ENCODE measurements around the gene VPS54. TPM values are rescaled to one million over a fixed set of nuclear protein-coding genes. Genes with fewer than 3 reads are reported as not detected.

The VPS54 gene, protein sequence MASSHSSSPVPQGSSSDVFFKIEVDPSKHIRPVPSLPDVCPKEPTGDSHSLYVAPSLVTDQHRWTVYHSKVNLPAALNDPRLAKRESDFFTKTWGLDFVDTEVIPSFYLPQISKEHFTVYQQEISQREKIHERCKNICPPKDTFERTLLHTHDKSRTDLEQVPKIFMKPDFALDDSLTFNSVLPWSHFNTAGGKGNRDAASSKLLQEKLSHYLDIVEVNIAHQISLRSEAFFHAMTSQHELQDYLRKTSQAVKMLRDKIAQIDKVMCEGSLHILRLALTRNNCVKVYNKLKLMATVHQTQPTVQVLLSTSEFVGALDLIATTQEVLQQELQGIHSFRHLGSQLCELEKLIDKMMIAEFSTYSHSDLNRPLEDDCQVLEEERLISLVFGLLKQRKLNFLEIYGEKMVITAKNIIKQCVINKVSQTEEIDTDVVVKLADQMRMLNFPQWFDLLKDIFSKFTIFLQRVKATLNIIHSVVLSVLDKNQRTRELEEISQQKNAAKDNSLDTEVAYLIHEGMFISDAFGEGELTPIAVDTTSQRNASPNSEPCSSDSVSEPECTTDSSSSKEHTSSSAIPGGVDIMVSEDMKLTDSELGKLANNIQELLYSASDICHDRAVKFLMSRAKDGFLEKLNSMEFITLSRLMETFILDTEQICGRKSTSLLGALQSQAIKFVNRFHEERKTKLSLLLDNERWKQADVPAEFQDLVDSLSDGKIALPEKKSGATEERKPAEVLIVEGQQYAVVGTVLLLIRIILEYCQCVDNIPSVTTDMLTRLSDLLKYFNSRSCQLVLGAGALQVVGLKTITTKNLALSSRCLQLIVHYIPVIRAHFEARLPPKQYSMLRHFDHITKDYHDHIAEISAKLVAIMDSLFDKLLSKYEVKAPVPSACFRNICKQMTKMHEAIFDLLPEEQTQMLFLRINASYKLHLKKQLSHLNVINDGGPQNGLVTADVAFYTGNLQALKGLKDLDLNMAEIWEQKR
- 28.2 and 29.7 TPM in 2 replicates for total RNA-seq
- long read RNA-seq, partial matches to known transcripts: 7 of 11 reads
- long read RNA-seq, other reads (novel, unspliced or antisense): 4 of 11 reads

DNA sequence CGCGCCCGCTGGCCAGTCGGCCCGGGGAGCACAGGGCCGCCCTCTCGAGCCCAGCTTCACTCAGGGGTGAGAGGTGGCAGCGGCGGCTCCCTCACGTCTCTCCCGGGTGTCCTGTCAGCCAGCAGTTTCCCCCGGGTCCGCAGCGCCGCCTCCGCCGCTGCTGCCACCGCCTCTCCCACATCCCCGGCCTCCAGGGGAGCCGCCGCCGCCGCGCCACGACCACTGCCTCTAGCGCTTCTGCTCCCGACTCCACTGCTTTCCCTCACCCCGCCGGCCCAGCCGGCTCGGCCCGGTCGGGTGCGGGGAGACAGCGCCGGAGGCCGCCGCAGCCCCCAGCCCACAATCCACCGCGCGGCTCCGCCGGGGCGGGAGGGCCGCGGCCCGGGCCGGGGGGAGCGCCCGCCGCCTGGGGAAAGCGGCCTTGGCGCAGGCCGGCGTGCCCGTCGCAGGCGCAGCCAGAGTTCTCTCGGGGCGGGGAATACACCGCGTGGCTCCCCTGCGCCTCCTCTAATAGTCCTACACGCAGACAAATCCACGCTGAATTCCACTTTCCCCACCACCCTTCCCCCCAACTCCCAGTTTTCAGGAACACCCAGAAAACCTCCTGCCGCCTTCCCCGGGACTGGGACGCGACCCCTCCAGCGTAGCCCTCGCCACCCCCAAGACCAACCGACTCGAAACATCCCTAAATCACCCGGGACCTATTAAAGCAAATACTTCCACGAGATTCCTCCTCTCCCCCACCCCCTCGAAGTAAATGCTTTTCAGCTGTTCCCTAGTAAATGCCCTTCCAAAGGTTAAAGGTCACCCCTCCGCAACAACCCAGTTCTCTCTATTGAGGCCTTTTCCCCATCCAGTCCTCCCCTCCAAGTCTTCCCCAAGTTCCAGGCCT lies at the start of gene VPS54:
Gene VPS54, minus strand, starts transcription at position 346 of the 892 bp plus-strand sequence. CDS start 35,429 bp downstream, outside the sequence.
- no peaks in the 10 kb centered on the region for H3K27me3 Mint-ChIP-seq
- H3K36me3 Mint-ChIP-seq (ENCODE audit: insufficient read depth): no peaks in the 10 kb centered on the region
- peaks cover 22% of the 10 kb centered on the region for H3K4me1 Mint-ChIP-seq (ENCODE audit: low read depth)
- TF ChIP-seq, protein P1, sequence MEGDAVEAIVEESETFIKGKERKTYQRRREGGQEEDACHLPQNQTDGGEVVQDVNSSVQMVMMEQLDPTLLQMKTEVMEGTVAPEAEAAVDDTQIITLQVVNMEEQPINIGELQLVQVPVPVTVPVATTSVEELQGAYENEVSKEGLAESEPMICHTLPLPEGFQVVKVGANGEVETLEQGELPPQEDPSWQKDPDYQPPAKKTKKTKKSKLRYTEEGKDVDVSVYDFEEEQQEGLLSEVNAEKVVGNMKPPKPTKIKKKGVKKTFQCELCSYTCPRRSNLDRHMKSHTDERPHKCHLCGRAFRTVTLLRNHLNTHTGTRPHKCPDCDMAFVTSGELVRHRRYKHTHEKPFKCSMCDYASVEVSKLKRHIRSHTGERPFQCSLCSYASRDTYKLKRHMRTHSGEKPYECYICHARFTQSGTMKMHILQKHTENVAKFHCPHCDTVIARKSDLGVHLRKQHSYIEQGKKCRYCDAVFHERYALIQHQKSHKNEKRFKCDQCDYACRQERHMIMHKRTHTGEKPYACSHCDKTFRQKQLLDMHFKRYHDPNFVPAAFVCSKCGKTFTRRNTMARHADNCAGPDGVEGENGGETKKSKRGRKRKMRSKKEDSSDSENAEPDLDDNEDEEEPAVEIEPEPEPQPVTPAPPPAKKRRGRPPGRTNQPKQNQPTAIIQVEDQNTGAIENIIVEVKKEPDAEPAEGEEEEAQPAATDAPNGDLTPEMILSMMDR (IDR thresholded peaks at IDR 0.05; ENCODE audit: unreplicated experiment): no peak
- peak within 1 kb of the TSS; percentile 99 for H3K27ac Mint-ChIP-seq
- DNase-seq (ENCODE audit: low spot score, unreplicated experiment): peak; percentile 54
- H3K4me3 Mint-ChIP-seq (ENCODE audit: low read depth): peak within 1 kb of the TSS; percentile 92
- H3K9me3 Mint-ChIP-seq (ENCODE audit: low read depth): no peaks in the 10 kb centered on the region

DNA sequence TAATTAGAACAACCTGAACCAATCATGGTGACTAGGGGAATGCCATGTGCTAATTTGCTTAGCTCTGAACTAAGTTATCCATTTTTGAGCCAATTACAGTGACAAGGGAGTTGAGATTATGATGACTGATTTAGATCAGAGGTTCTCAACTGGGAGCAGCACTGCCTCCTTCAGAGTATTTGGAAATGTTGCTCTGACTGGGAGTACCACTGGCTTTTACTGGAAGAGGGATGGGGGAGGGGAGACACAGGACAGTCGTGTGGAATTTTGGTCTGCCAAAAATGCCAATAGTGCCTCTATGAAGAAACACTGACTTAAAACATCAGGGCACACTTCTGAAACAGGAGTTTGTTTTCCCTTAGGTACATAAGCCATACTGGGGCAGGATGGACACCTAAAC lies 48.1 kb upstream of the VPS54 start:
- H3K4me3 Mint-ChIP-seq (ENCODE audit: low read depth): no peak overlapping the region
- no peaks in the 10 kb centered on the region for H3K36me3 Mint-ChIP-seq (ENCODE audit: insufficient read depth)
- TF ChIP-seq, protein P1 (IDR thresholded peaks at IDR 0.05; ENCODE audit: unreplicated experiment): no peak
- no peaks in the 10 kb centered on the region for H3K27me3 Mint-ChIP-seq
- no peaks in the 10 kb centered on the region for H3K9me3 Mint-ChIP-seq (ENCODE audit: low read depth)
- peaks cover 27% of the 10 kb centered on the region for H3K4me1 Mint-ChIP-seq (ENCODE audit: low read depth)
- no peak for DNase-seq (ENCODE audit: low spot score, unreplicated experiment)
- H3K27ac Mint-ChIP-seq: no peak overlapping the region

DNA sequence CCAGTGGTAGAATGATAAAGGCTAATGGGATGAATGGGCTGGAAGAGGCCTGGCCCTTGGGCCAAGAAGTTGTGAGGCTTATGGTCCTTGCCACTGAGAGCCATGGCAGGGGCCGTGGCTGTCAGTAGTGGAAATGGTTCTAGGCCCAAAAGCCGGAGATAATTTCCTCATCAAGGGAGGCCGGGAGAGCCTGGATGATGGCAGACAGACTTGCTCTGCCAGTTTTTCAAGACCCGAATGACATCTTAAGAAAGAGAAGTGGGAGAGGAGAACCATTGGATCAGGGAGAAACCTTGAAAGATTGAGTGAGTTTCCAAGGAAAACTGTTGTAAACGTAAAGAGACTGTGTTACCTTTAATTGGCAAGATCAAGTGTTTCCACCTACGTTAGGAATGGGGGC lies 46.3 kb upstream of the VPS54 start:
- Mint-ChIP-seq H3K9me3 (ENCODE audit: low read depth) (no peaks in the 10 kb centered on the region), H3K4me3 (ENCODE audit: low read depth) (no peak overlapping the region), H3K27ac (no peak overlapping the region), H3K4me1 (ENCODE audit: low read depth) (peaks cover 27% of the 10 kb centered on the region), H3K36me3 (ENCODE audit: insufficient read depth) (no peaks in the 10 kb centered on the region), H3K27me3 (no peaks in the 10 kb centered on the region)
- DNase-seq (ENCODE audit: low spot score, unreplicated experiment): no peak
- TF ChIP-seq, protein P1 (IDR thresholded peaks at IDR 0.05; ENCODE audit: unreplicated experiment): no peak

DNA sequence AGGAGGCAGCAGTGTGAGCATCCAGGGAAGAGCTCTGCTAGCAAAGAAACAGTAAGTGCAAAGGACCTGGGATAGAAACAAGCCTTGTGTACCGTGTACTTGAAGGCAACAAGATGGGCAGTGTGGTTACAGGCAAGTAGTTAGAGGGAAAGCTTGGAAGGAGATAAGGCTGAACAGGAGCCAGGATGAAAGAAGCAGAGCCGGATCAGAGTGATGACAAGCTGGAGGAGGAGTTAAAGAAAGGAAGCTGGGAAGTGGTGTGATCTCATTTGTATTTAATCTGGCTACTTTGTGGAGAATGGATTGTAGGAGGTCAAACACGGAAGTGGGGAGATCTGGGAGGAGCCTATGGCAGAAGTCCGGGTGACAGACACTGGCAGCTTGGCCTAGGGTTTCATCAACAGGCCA lies 44.7 kb upstream of the VPS54 start:
- no peaks in the 10 kb centered on the region for H3K9me3 Mint-ChIP-seq (ENCODE audit: low read depth)
- peaks cover 27% of the 10 kb centered on the region for H3K4me1 Mint-ChIP-seq (ENCODE audit: low read depth)
- TF ChIP-seq, protein P1 (IDR thresholded peaks at IDR 0.05; ENCODE audit: unreplicated experiment): no peak
- H3K36me3 Mint-ChIP-seq (ENCODE audit: insufficient read depth): no peaks in the 10 kb centered on the region
- peak overlapping the region; percentile 6 for H3K27ac Mint-ChIP-seq
- DNase-seq (ENCODE audit: low spot score, unreplicated experiment): no peak
- no peak overlapping the region for H3K4me3 Mint-ChIP-seq (ENCODE audit: low read depth)
- H3K27me3 Mint-ChIP-seq: no peaks in the 10 kb centered on the region
